Measurements from ENCODE around the gene BCAS4.

- TF ChIP-seq SUZ12 (IDR thresholded peaks at IDR 0.05): no peak
- TF ChIP-seq FOXK2 (IDR thresholded peaks at IDR 0.05): no peak
- TF ChIP-seq SP1 (IDR thresholded peaks at IDR 0.05): no peak
- no peak for TF ChIP-seq FOXM1 (IDR thresholded peaks at IDR 0.05; ENCODE audit: borderline replicate concordance)
- TF ChIP-seq BHLHE40 (IDR thresholded peaks at IDR 0.05; ENCODE audit: borderline replicate concordance): no peak
- no peak for TF ChIP-seq FOXA1 (IDR thresholded peaks at IDR 0.05)
- no peak for TF ChIP-seq L3MBTL2 (conservative IDR thresholded peaks at IDR 0.05)
- TF ChIP-seq PKNOX1 (IDR thresholded peaks at IDR 0.05): no peak
Measured at GRCh38 chr20:50901301-50901700, 106.4 kb downstream of the BCAS4 start.
